ENCODE measurements around the gene TCF19. TPM values are rescaled to one million over a fixed set of nuclear protein-coding genes. Genes with fewer than 3 reads are reported as not detected.

Gene TCF19
- total RNA-seq, 1 donor from 2014 or later, result 2.8 TPM

- TF ChIP-seq CTCF (IDR thresholded peaks at IDR 0.05; ENCODE audit: borderline replicate concordance), result no peak
- peaks cover 31% of the 10 kb centered on the region for H3K4me1 ChIP-seq
- peak within 1 kb of the TSS; percentile 73 for H3K4me3 ChIP-seq
- H3K36me3 ChIP-seq, result peaks cover 19% of the 10 kb centered on the region
- no peaks in the 10 kb centered on the region for H3K27me3 ChIP-seq (ENCODE audit: low read depth)
- intact Hi-C loops (cut with micrococcal nuclease), result no loop called here
- peak within 1 kb of the TSS; percentile 79 for H3K27ac ChIP-seq (replicated peaks)
- DNase-seq, result no peak
- no peaks in the 10 kb centered on the region for H3K9me3 ChIP-seq (replicated peaks)
Measured at GRCh38 chr6:31157513-31158139, 763 bp upstream of the TCF19 start, which contains the start of gene CCHCR1. Gene CCHCR1, minus strand, starts transcription at chr6:31157802. Its CDS starts 202 bp downstream, at chr6:31157600.

- H3K36me3 ChIP-seq, result peaks cover 15% of the 10 kb centered on the region
- H3K4me3 ChIP-seq, result peak overlapping the region; percentile 73
- H3K4me1 ChIP-seq, result peaks cover 35% of the 10 kb centered on the region
- peak overlapping the region; percentile 79 for H3K27ac ChIP-seq (replicated peaks)
- no peak for DNase-seq
- no peaks in the 10 kb centered on the region for H3K27me3 ChIP-seq (ENCODE audit: low read depth)
- TF ChIP-seq CTCF (IDR thresholded peaks at IDR 0.05; ENCODE audit: borderline replicate concordance), result no peak
- no peaks in the 10 kb centered on the region for H3K9me3 ChIP-seq (replicated peaks)
- intact Hi-C loops (cut with micrococcal nuclease), result no loop called here
Measured at GRCh38 chr6:31158863-31159855, 770 bp downstream of the TCF19 start.

- no peak for DNase-seq
- Histone ChIP-seq H3K9me3 (replicated peaks) (no peaks in the 10 kb centered on the region), H3K4me1 (peaks cover 35% of the 10 kb centered on the region), H3K36me3 (no peaks in the 10 kb centered on the region), H3K27ac (replicated peaks) (no peak overlapping the region), H3K27me3 (ENCODE audit: low read depth) (no peaks in the 10 kb centered on the region), H3K4me3 (no peak overlapping the region)
- TF ChIP-seq CTCF (IDR thresholded peaks at IDR 0.05; ENCODE audit: borderline replicate concordance), result no peak
- intact Hi-C loops (cut with micrococcal nuclease), result no loop called here
Measured at GRCh38 chr6:31161216-31162126, 3.1 kb downstream of the TCF19 start.

GRCh38 chr6:31162463-31163165 is 4.2 kb downstream of the TCF19 start:
- H3K4me3 ChIP-seq, result no peak overlapping the region
- H3K9me3 ChIP-seq (replicated peaks), result no peaks in the 10 kb centered on the region
- DNase-seq, result no peak
- H3K4me1 ChIP-seq, result peaks cover 24% of the 10 kb centered on the region
- H3K27ac ChIP-seq (replicated peaks), result no peak overlapping the region
- no peak for TF ChIP-seq CTCF (IDR thresholded peaks at IDR 0.05; ENCODE audit: borderline replicate concordance)
- no peaks in the 10 kb centered on the region for H3K27me3 ChIP-seq (ENCODE audit: low read depth)
- H3K36me3 ChIP-seq, result no peaks in the 10 kb centered on the region
- intact Hi-C loops (cut with micrococcal nuclease), result no loop called here
